Measurements from ENCODE around the gene ABHD13.
"Not testable (repeated sequence)": the region's sequence is repeated elsewhere in the genome, so short reads cannot be mapped to it uniquely, and the experiment has no call there.

Gene ABHD13

GRCh38 chr13:108223687-108224503 lies 5.7 kb downstream of the ABHD13 start:
- DNase-seq (ENCODE audit: low read depth in 3 of 3), result no peak

GRCh38 chr13:108225440-108225839 lies 7.2 kb downstream of the ABHD13 start:
- DNase-seq (ENCODE audit: low read depth in 3 of 3), result no peak

GRCh38 chr13:108226184-108226583 lies 8.0 kb downstream of the ABHD13 start:
- no peak for DNase-seq (ENCODE audit: low read depth in 3 of 3)

- DNase-seq (ENCODE audit: low read depth in 3 of 3), result no peak
These were observed 9.6 kb downstream of the ABHD13 start for GRCh38 chr13:108227651-108228272.

GRCh38 chr13:108230377-108230776 lies 12.2 kb downstream of the ABHD13 start:
- DNase-seq (ENCODE audit: low read depth in 3 of 3), result no peak

GRCh38 chr13:108249150-108249549 lies 31.0 kb downstream of the ABHD13 start:
- DNase-seq (ENCODE audit: low read depth in 3 of 3), result no peak

GRCh38 chr13:108257248-108257647 lies 39.1 kb downstream of the ABHD13 start:
- no peak for DNase-seq (ENCODE audit: low read depth in 3 of 3)

GRCh38 chr13:108263621-108264355 lies 45.6 kb downstream of the ABHD13 start:
- DNase-seq (ENCODE audit: low read depth in 3 of 3), result no peak

GRCh38 chr13:108266321-108266990 lies 48.3 kb downstream of the ABHD13 start:
- no peak for DNase-seq (ENCODE audit: low read depth in 3 of 3)

- DNase-seq (ENCODE audit: low read depth in 3 of 3), result no peak
These were observed 49.2 kb downstream of the ABHD13 start for GRCh38 chr13:108267347-108267746.

- DNase-seq (ENCODE audit: low read depth in 3 of 3), result not testable (repeated sequence)
These were observed 49.7 kb downstream of the ABHD13 start for GRCh38 chr13:108267855-108268254.

- no peak for DNase-seq (ENCODE audit: low read depth in 3 of 3)
These were observed 50.4 kb downstream of the ABHD13 start for GRCh38 chr13:108268466-108269112.

- DNase-seq (ENCODE audit: low read depth in 3 of 3), result peak; percentile 11 to 37 (median 16)
These were observed 51.6 kb downstream of the ABHD13 start, which contains the start of gene TNFSF13B for GRCh38 chr13:108269601-108270328. Gene TNFSF13B (plus strand): TSS chr13:108269718. CDS start chr13:108269896, 178 bp downstream.

- DNase-seq (ENCODE audit: low read depth in 3 of 3), result no peak
These were observed 52.2 kb downstream of the ABHD13 start for GRCh38 chr13:108270442-108270841.

- no peak for DNase-seq (ENCODE audit: low read depth in 3 of 3)
These were observed 54.1 kb downstream of the ABHD13 start for GRCh38 chr13:108272333-108272732.

- DNase-seq (ENCODE audit: low read depth in 3 of 3), result no peak
These were observed 55.4 kb downstream of the ABHD13 start for GRCh38 chr13:108273429-108274118.

GRCh38 chr13:108274718-108275117 lies 56.5 kb downstream of the ABHD13 start:
- no peak for DNase-seq (ENCODE audit: low read depth in 3 of 3)

GRCh38 chr13:108276060-108276459 lies 57.9 kb downstream of the ABHD13 start:
- DNase-seq (ENCODE audit: low read depth in 3 of 3), result no peak

GRCh38 chr13:108278466-108278865 lies 60.3 kb downstream of the ABHD13 start:
- no peak for DNase-seq (ENCODE audit: low read depth in 3 of 3)

GRCh38 chr13:108281901-108282300 lies 63.7 kb downstream of the ABHD13 start:
- no peak for DNase-seq (ENCODE audit: low read depth in 3 of 3)

Measured in stimulated activated CD4-positive, alpha-beta T cell treated with anti-CD3 and anti-CD28 coated beads, TNF-alpha, amount 100 ng/mL, for 48 hours (primary cell).